ENCODE measurements around the gene ZFAND6. TPM values are rescaled to one million over a fixed set of nuclear protein-coding genes. Genes with fewer than 3 reads are reported as not detected.

Gene ZFAND6
- total RNA-seq, 3 donors from 2014 or later, result 141 to 193 (median 159) TPM

DNA sequence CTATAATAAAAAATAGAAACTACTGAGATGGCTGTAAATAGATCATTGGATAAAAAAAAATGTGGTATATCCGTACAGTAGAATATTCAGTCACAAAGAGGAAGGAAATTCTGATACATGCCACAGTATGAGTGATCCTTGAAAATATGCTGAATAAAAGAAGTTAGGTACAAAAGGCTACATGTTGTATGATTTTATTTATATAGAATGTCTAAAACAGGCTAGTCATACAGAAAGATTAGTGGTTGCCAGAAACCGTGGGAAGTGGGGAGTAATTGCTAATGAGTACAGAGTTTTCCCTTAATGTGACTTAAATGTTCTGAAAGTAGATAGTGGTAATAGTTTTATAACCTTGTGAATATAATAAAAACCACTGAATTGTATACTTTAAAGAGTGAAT is 68.4 kb downstream of the ZFAND6 start:
- DNase-seq (ENCODE audit: low spot score in 2 of 2), result no peak
- Histone ChIP-seq H3K9me3 (no peaks in the 10 kb centered on the region), H3K36me3 (peaks cover 6% of the 10 kb centered on the region), H3K27ac (no peak overlapping the region), H3K27me3 (no peaks in the 10 kb centered on the region), H3K4me1 (no peaks in the 10 kb centered on the region), H3K4me3 (no peak overlapping the region)
- TF ChIP-seq POLR2AphosphoS5 (IDR thresholded peaks at IDR 0.05) (no peak), POLR2A (IDR thresholded peaks at IDR 0.05) (no peak)
- TF ChIP-seq, protein P1, sequence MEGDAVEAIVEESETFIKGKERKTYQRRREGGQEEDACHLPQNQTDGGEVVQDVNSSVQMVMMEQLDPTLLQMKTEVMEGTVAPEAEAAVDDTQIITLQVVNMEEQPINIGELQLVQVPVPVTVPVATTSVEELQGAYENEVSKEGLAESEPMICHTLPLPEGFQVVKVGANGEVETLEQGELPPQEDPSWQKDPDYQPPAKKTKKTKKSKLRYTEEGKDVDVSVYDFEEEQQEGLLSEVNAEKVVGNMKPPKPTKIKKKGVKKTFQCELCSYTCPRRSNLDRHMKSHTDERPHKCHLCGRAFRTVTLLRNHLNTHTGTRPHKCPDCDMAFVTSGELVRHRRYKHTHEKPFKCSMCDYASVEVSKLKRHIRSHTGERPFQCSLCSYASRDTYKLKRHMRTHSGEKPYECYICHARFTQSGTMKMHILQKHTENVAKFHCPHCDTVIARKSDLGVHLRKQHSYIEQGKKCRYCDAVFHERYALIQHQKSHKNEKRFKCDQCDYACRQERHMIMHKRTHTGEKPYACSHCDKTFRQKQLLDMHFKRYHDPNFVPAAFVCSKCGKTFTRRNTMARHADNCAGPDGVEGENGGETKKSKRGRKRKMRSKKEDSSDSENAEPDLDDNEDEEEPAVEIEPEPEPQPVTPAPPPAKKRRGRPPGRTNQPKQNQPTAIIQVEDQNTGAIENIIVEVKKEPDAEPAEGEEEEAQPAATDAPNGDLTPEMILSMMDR (IDR thresholded peaks at IDR 0.05), result no peak
- intact Hi-C loops (cut with DNase I; ENCODE audit: low total_unique reads), result no loop called here

DNA sequence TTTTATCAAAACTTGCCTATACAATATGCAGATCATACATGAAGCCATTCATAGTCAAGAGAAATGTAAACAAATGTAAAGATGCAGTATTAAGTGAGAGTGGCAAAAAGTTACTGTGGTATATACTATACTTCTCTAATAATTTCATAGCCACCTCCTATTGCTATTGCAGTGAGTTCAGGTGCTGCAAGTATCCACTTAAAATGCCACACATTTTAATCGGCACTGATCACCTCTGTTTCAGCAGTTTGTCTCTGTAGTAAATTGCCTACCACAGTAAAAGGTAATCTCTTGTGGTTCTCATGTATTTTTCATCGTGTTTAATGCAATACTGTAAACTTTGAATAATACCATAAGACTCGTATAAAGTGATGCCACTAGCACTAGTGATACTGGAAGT is 72.9 kb downstream of the ZFAND6 start:
- no peak for DNase-seq (ENCODE audit: low spot score in 2 of 2)
- H3K9me3 ChIP-seq, result no peaks in the 10 kb centered on the region
- no peaks in the 10 kb centered on the region for H3K4me1 ChIP-seq
- H3K27me3 ChIP-seq, result no peaks in the 10 kb centered on the region
- TF ChIP-seq, protein P1 (IDR thresholded peaks at IDR 0.05), result no peak
- TF ChIP-seq POLR2AphosphoS5 (IDR thresholded peaks at IDR 0.05) (no peak), POLR2A (IDR thresholded peaks at IDR 0.05) (no peak)
- H3K4me3 ChIP-seq, result no peak overlapping the region
- peaks cover 6% of the 10 kb centered on the region for H3K36me3 ChIP-seq
- no peak overlapping the region for H3K27ac ChIP-seq
- intact Hi-C loops (cut with DNase I; ENCODE audit: low total_unique reads), result no loop called here

DNA sequence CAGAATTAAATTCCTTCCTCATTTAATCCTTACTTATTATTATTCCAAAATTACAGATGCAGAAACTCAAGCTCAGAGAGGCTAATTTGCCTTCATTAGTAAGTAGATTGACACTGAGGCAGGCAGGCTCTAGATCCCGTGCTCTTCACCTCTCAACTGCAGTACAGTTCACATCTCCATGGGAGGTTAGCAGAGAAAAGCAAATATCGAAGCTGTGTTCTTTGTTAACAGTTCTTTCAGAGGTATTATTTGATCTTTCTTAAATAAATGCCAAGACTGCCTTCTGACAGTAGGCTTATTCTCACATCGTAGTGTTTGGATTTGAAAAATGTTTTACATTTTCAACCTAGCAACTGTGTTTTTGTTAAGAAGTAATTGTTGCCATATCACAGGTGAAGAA is 77.4 kb downstream of the ZFAND6 start:
- H3K9me3 ChIP-seq, result no peaks in the 10 kb centered on the region

DNA sequence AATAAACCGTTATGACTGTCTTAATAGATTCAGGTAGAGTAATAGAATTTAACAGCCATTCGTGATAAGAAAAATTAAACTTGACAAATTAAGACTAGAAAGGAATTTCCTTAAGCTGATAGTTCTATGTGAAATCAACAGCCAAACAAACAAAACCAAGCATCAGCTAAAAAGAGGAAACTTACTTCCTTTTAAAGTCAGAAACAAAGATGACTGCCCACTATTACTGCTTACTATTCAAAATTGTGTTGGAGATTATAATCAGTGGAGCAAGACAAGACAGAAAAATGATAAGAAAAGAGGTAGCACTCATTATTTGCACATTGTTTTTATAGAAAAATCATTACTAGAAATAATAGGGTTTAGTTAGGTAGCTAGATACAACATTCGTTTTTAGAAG is 79.5 kb downstream of the ZFAND6 start:
- Histone ChIP-seq H3K27ac (no peak overlapping the region), H3K27me3 (no peaks in the 10 kb centered on the region), H3K4me3 (no peak overlapping the region), H3K9me3 (no peaks in the 10 kb centered on the region), H3K36me3 (no peaks in the 10 kb centered on the region), H3K4me1 (no peaks in the 10 kb centered on the region)
- TF ChIP-seq POLR2A (IDR thresholded peaks at IDR 0.05), result no peak
- TF ChIP-seq POLR2AphosphoS5 (IDR thresholded peaks at IDR 0.05), result no peak
- TF ChIP-seq, protein P1 (IDR thresholded peaks at IDR 0.05), result no peak
- DNase-seq (ENCODE audit: low spot score in 2 of 2), result no peak
- intact Hi-C loops (cut with DNase I; ENCODE audit: low total_unique reads), result no loop called here

More for the DNA sequence above, 77.4 kb downstream of the ZFAND6 start:
- no peaks in the 10 kb centered on the region for H3K27me3 ChIP-seq
- no peaks in the 10 kb centered on the region for H3K36me3 ChIP-seq
- intact Hi-C loops (cut with DNase I; ENCODE audit: low total_unique reads), result no loop called here
- TF ChIP-seq, protein P1 (IDR thresholded peaks at IDR 0.05), result no peak
- TF ChIP-seq POLR2A (IDR thresholded peaks at IDR 0.05) (no peak), POLR2AphosphoS5 (IDR thresholded peaks at IDR 0.05) (no peak)
- H3K4me3 ChIP-seq, result no peak overlapping the region
- no peak for DNase-seq (ENCODE audit: low spot score in 2 of 2)
- no peaks in the 10 kb centered on the region for H3K4me1 ChIP-seq
- no peak overlapping the region for H3K27ac ChIP-seq

DNA sequence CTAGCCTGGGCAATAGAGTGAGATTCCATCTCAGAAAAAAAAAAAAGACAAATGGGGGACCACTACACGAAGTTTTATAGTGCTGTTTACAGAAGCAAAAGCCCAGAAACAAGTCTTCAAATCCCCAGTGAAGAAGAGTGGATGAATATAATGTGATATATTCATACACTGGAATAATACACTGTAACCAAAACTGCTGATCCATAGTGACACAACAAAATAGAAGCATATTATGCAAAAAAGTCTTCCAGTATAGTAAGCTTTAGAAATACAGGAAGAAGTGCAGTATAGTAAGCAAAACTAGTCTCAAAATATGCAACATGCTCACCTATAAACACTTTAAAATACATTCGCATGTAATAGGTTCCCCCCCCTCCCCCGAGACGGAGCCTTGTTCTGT is 81.4 kb downstream of the ZFAND6 start:
- Histone ChIP-seq H3K4me1 (no peaks in the 10 kb centered on the region), H3K36me3 (no peaks in the 10 kb centered on the region), H3K27me3 (no peaks in the 10 kb centered on the region), H3K4me3 (no peak overlapping the region), H3K9me3 (no peaks in the 10 kb centered on the region), H3K27ac (no peak overlapping the region)
- intact Hi-C loops (cut with DNase I; ENCODE audit: low total_unique reads), result no loop called here
- no peak for DNase-seq (ENCODE audit: low spot score in 2 of 2)
- TF ChIP-seq, protein P1 (IDR thresholded peaks at IDR 0.05), result no peak
- TF ChIP-seq POLR2AphosphoS5 (IDR thresholded peaks at IDR 0.05) (no peak), POLR2A (IDR thresholded peaks at IDR 0.05) (no peak)

Measured in breast epithelium (tissue), 4 donors.